DND-41 (cell line): Measurements from ENCODE around the gene PIGU.

ENCODE experiments used
- ATAC-seq: fragments of 200-7000 bp; cut with Tn5 transposase; 3 replicates; pipeline ENCODE4 v1.9.1; 2021; ENCODE audit warnings: low read depth; ENCODE audit not compliant: insufficient read depth
- DNase-seq: peaks from one replicate; pipeline ENCODE4 v3.0.0-alpha.2; 2020
- H2AFZ ChIP-seq: 2 replicates; pipeline ENCODE4 v1.6.0; 2012; ENCODE audit warnings: low read depth, low read length
- H3K27ac ChIP-seq: 2 replicates; pipeline ENCODE4 v1.5.1; 2012; ENCODE audit warnings: low read length, inconsistent platforms
- H3K27me3 ChIP-seq: fragments of 200-600 bp; sonication (generic); 2 replicates; pipeline ENCODE4 v1.6.0; 2012; ENCODE audit warnings: low read length, mild to moderate bottlenecking, inconsistent platforms; ENCODE audit not compliant: insufficient read depth, poor library complexity
- H3K36me3 ChIP-seq: 2 replicates; pipeline ENCODE4 v1.5.1; 2012; ENCODE audit warnings: low read length, inconsistent platforms; ENCODE audit not compliant: insufficient read depth
- H3K4me1 ChIP-seq: 2 replicates; pipeline ENCODE4 v1.5.1; 2012; ENCODE audit warnings: mild to moderate bottlenecking, low read length; ENCODE audit not compliant: insufficient read depth
- H3K4me2 ChIP-seq: 2 replicates; pipeline ENCODE4 v1.6.0; 2012; ENCODE audit warnings: mild to moderate bottlenecking, moderate library complexity, low read length, inconsistent platforms; ENCODE audit not compliant: insufficient read depth
- H3K4me3 ChIP-seq, 2 experiments: fragments of 200-600 bp in 1 of 2; shearing (Covaris generic) in 1 of 2; 2 replicates each; pipeline ENCODE4 v1.5.1; 2012 to 2016; ENCODE audit warnings: inconsistent platforms in 2 of 2, low read length in 2 of 2, mild to moderate bottlenecking in 2 of 2, low read depth in 1 of 2, moderate library complexity in 1 of 2
- H3K79me2 ChIP-seq: 2 replicates; pipeline ENCODE4 v1.6.0; 2012; ENCODE audit warnings: low read length, inconsistent platforms; ENCODE audit not compliant: insufficient read depth
- H3K9ac ChIP-seq: 2 replicates; pipeline ENCODE4 v1.6.0; 2012; ENCODE audit warnings: low read depth, mild to moderate bottlenecking, inconsistent platforms, low read length, moderate library complexity
- H3K9me3 ChIP-seq: 2 replicates; pipeline ENCODE4 v1.5.1; 2012; ENCODE audit warnings: low read length, moderate library complexity, mild to moderate bottlenecking, inconsistent platforms; ENCODE audit not compliant: insufficient read depth, severe bottlenecking
- H4K20me1 ChIP-seq: 2 replicates; pipeline ENCODE4 v1.6.0; 2012; ENCODE audit warnings: low read length; ENCODE audit not compliant: insufficient read depth
- CTCF ChIP-seq: IDR thresholded peaks from 2 replicates; pipeline ENCODE4 v1.5.1; 2012; ENCODE audit warnings: borderline replicate concordance, low read length, moderate library complexity, mild to moderate bottlenecking; ENCODE audit not compliant: poor library complexity, severe bottlenecking; ENCODE audit errors: extremely low read depth
- EZH2 ChIP-seq: IDR thresholded peaks from 3 replicates; pipeline ENCODE4 v1.6.1; 2012; ENCODE audit warnings: borderline replicate concordance, low read depth, mild to moderate bottlenecking, moderate library complexity, low read length, inconsistent platforms; ENCODE audit not compliant: severe bottlenecking

The PIGU gene

GRCh38 chr20:34541917-34542316, 135.0 kb downstream of the PIGU start:
- DNase-seq (no peak), ATAC-seq (no peak)
- H3K79me2 ChIP-seq = no peaks in the 10 kb centered on the region
- peaks cover 57% of the 10 kb centered on the region for H3K36me3 ChIP-seq
- H3K4me3 ChIP-seq = no peak overlapping the region
- H3K4me1 ChIP-seq = no peaks in the 10 kb centered on the region
- no peak overlapping the region for H3K9ac ChIP-seq
- no peak overlapping the region for H3K4me2 ChIP-seq
- no peak for TF ChIP-seq CTCF
- TF ChIP-seq EZH2 = no peak
- no peak overlapping the region for H2AFZ ChIP-seq
- H3K27ac ChIP-seq = no peak overlapping the region
- no peaks in the 10 kb centered on the region for H3K9me3 ChIP-seq
- peaks cover 8% of the 10 kb centered on the region; the same call in 1 of the 2 replicates for H4K20me1 ChIP-seq
- H3K27me3 ChIP-seq = no peaks in the 10 kb centered on the region

- Histone ChIP-seq H4K20me1 (peaks cover 10% of the 10 kb centered on the region; the same call in 1 of the 2 replicates), H2AFZ (no peak overlapping the region), H3K36me3 (peaks cover 61% of the 10 kb centered on the region), H3K4me1 (no peaks in the 10 kb centered on the region), H3K9me3 (no peaks in the 10 kb centered on the region), H3K4me3 (no peak overlapping the region), H3K9ac (no peak overlapping the region), H3K4me2 (no peak overlapping the region), H3K27ac (no peak overlapping the region), H3K79me2 (no peaks in the 10 kb centered on the region), H3K27me3 (no peaks in the 10 kb centered on the region)
- no peak for ATAC-seq
- DNase-seq = no peak
- TF ChIP-seq EZH2 = no peak
- TF ChIP-seq CTCF = no peak
Observed at GRCh38 chr20:34541264-34541901, 135.5 kb downstream of the PIGU start.

GRCh38 chr20:34540596-34541263, 136.2 kb downstream of the PIGU start:
- DNase-seq = no peak
- ATAC-seq = no peak
- Histone ChIP-seq H3K27me3 (no peaks in the 10 kb centered on the region), H3K9ac (no peak overlapping the region), H3K4me2 (no peak overlapping the region), H3K36me3 (peaks cover 68% of the 10 kb centered on the region), H3K79me2 (no peaks in the 10 kb centered on the region), H3K9me3 (no peaks in the 10 kb centered on the region), H3K4me1 (no peaks in the 10 kb centered on the region), H3K4me3 (no peak overlapping the region), H3K27ac (no peak overlapping the region), H2AFZ (no peak overlapping the region), H4K20me1 (peaks cover 10% of the 10 kb centered on the region; the same call in 1 of the 2 replicates)
- TF ChIP-seq EZH2 = no peak
- no peak for TF ChIP-seq CTCF
